GM21447 (cell line): Measurements from ENCODE around the gene LHFPL2.
"Not testable (repeated sequence)": the region's sequence is repeated elsewhere in the genome, so short reads cannot be mapped to it uniquely, and the experiment has no call there.

Source experiments
- ATAC-seq: cut with Tn5 transposase; IDR thresholded peaks from one replicate; pipeline ENCODE4 v1.9.1; 2021; ENCODE audit not compliant: unreplicated experiment

The LHFPL2 gene

DNA sequence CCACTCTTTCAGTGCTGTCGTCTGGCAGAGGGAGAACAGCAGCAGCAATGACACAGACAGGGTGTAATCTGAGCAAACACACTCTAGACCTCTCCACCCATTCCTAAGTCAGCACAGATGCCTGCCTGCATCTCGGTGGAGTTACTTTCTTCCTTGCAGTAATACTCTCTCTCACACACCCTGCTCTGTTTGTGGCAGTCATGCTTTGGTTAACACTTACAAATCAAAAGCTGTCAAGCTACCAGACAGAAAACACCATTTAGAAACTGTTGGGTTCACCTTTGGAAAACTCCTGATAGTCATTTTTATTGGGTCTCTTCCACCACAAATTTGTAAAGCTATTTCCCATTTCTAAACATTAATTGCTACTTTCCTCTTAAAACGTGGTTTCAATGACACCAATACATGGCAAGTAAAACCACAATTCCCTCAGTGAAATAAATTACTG, 27.3 kb downstream of the LHFPL2 start:
- no peak for ATAC-seq

DNA sequence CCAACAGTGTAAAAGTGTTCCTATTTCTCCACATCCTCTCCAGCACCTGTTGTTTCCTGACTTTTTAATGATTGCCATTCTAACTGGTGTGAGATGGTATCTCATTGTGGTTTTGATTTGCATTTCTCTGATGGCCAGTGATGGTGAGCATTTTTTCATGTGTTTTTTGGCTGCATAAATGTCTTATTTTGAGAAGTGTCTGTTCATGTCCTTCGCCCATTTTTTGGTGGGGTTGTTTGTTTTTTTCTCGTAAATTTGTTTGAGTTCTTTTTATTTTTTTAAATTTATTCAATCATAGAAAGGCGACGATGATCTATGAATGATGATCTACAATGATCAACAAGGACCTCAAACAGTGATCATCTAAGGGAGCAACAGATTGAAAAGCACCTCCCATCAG, 28.5 kb downstream of the LHFPL2 start:
- not testable (repeated sequence) for ATAC-seq

DNA sequence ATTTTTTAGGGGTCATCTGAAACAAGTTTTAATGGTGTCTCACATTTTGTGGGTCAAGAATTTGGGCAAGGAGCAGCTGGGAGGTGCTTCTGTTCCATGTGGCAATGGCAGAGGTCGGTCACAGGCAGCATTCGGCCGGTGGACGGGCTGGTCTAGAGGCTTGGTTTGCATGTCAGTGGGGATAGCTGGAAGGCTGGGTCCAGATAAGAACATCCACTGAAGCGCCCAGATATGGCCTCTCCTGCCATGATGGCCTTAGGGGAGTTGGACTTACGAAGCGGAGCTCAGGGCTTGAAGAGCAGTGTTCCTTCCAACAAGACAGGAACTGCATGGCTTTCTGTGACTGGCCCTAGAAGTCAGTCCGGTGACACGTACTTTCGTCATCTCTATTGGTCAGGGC, 30.3 kb downstream of the LHFPL2 start:
- ATAC-seq: no peak

DNA sequence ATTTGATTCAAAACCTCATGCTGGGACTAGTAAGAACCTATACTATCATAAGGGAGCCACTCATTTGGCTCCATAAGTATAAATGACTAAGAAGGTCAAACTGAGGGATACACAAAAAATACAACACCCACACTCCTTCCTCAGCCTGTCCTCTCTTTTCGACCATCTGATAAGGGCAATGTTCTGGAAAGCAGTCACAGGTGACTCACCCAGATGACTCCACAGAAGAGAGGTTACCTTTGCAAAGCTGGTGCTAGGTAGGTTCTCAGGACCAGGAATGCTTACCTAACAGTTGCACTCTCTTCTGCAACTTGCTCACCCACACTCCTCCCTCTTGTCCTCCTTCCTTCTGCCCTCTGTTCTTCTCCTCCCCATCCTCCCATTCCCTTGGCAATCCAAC, 32.9 kb downstream of the LHFPL2 start:
- no peak for ATAC-seq

DNA sequence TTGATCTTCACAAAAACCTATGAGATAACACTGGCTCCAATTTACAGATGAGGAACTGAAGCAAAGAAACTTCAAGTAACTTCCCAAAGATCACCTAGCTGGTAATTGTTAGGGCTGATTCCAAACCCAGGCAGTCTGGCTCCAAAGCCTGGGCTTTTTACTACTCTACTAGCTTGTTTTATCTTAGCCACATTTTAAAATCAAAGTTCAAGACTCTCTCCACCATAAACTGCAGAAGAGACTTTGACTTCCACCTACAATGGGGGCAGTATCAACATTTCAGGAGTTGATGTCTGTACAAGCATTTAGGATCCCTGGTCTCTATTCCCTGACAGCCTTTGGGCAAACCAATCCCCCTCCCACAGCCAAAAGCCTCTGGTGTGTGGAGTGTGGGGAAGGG, 33.8 kb downstream of the LHFPL2 start:
- ATAC-seq: no peak

DNA sequence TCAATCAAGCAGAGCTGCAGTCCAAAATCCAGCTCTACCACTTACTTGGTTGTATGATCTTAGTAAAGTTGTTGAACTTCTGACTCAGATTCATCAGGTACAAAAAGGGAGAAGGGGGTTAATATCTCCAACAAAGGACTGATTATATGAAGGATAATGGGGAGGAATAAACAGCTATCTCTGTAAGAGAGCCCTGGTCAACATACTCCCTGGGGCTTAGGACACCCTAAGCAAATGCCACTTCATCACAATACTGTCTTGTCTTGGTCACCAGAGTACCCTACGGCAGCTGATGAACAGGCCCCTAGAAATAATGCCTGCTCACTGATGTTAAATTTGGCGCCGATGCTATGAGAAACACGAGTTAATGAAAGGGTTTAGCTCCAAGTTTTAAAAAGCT, 34.8 kb downstream of the LHFPL2 start:
- no peak for ATAC-seq

DNA sequence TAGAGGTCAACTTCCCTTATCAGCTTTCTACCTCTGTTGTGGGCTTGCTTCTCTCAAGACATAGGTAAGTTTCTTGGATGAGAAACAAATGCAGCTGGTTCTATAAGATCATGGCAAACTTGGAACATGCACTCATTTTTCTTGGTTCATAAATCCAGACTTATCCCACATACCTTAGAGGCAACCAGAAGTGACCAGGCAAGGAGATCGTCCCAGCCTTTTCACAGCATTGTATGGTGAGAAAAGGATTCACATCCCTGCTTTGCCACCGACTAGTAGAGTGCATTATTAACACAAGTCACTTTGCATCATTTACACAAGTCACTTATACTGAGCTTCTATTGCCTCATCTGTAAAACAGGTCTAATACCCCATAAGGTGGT, 35.4 kb downstream of the LHFPL2 start:
- ATAC-seq: no peak

DNA sequence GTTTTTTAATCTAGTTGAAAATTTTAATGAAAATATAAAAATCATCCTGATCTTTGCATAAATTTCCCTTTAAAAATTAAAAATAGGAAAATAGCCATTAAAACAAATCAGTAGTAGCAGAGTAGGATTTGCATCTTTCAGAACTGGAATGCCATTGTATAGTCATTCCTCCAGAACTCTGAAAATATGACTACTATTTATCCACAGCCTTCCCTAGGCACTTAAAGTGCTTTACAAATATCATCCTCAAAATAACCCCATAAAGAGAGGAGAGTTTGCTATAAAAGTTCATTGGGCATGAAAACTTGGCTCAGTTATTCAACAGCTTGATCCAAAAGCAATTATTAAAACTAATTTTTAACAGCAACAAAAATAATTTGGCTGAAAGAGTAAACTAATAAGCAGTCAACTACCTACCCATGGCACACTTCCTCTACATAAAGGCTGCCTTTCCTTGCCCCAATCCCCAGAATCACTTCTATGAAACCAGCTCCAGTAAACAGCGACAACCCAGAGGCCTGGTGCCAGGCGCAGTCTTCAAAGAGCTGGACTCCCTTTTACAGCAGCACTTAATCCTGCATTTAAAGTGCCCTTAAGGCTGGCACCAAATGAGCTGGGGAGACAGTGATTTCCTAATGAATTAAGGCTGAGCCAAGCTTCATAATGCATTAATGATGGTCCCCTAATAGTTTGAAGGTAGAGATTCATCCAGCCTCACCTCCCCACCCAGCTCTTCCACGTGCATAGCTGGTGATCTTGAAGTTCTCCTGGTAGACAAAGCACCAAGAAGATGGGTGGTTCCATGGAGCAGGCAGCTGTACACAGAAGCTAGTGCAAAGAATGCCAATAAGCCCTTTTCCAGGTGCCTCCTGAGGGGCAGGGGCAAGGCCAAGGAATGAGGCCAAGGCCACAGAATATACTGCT, 36.1 kb downstream of the LHFPL2 start:
- no peak for ATAC-seq

DNA sequence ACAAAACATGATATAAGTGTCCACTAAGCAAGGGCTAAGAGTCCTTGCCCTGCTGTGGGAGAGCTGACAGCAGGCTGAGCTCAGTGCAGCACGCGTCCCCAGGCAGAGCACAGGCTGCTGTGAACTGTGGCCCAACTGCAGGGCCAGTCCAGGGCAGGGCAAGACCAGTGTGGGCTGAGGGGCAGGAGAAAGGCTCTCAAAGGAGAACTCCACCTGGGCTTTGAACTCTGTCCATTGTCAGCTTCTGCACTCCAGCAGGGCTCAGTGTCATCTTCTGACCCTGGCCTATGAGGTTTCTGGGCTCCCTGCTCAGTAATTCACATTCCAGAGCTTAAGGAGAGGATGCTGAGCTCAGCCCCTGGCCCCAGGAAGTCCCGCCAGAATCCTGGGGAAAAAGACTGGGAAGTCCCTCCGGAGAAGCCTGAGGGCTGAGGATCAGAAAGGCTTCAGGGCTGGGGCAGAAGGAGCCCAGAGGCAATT, 37.4 kb downstream of the LHFPL2 start:
- no peak for ATAC-seq

DNA sequence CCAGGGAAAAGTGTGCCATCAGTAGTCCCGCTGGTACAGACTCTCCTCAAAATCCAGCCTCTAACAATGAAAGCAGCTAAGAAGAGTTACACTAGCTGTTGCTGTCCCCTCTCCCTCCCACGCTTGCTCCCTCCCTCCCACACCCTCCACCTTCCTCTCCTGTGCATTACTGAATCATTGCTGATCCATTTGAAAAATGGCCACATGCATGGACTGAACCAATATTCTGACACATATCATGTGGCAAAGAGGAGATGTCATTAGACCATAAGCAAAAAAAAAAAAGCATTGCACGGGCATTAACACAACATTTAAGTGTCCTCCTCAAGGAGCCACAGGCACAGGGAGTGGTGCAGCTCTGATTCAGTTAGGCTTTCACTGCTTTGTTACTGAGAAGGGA, 37.9 kb downstream of the LHFPL2 start:
- no peak for ATAC-seq

DNA sequence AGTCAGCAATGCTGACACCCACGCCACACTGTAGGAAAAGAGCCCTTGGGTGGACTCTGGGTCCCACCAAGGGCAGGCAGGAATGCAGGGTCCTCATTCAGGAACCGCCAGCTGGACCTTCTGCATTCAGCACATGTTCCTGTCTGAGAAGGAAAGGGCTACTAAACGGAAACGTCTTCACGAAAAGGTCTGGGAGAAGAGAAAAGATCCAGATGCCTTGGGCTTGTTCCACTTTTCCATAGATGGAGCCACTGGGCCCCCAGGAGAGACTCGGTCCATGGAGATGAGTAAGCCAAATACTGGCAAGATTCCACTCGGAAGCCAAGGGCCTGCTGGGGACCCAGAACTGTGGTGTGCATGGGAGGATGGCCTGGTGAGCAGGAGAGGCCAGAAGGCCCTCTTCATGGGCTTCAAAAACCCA, 38.4 kb downstream of the LHFPL2 start:
- no peak for ATAC-seq

DNA sequence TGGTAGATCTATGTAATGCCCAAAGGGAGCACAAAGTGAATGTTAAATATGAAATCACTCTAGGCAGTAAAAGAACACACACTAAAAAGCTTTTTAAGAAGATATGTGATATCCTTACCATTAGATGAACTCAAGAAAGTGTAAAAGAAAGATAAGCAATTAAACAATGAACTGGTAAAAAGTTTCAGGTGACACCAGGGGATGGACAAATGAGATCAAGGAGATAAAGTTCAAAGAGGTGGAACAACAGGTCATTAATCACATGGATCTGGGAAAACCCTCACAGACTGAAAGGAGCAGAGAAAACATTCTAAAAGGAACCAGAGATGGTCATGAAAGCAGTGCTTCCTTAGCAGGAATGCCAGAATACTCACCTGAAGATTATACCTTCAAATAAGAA, 40.7 kb downstream of the LHFPL2 start:
- ATAC-seq: no peak

DNA sequence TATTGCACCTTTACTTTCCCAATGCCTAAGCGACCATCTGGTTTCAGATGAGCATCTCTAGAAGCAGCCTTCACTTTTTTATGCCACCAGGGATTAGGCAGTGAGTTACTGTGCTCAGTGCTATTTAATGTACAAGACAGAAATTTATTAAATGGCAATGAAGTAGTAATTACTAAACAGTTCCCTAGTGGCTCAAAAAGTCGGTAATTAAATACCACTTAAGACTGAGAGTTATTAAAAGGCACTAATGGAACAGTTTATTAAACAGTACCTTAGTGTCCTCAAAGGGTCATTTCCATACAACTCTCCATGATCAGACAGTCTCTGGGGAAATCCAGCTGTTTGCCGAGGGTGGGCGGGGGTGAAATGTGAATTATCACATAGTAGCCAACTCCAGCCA, 42.3 kb downstream of the LHFPL2 start:
- ATAC-seq: no peak

DNA sequence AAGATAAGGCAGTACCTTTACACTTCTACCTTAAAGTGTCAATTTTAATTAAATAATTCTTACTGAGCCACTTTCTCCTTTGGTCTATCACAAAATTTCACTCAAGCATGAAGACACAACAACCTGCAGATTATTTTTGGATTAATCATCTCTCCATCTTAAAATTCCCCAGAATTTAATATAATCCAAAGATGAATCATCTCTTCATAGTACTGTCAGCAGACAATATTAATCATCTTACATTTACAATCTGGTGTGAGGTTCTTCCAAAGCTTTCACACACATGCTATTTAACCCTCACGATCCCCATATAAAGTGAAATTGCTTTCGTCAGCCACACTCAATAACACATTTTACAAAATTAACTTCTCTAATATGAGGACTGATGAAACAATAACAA, 43.0 kb downstream of the LHFPL2 start:
- no peak for ATAC-seq

DNA sequence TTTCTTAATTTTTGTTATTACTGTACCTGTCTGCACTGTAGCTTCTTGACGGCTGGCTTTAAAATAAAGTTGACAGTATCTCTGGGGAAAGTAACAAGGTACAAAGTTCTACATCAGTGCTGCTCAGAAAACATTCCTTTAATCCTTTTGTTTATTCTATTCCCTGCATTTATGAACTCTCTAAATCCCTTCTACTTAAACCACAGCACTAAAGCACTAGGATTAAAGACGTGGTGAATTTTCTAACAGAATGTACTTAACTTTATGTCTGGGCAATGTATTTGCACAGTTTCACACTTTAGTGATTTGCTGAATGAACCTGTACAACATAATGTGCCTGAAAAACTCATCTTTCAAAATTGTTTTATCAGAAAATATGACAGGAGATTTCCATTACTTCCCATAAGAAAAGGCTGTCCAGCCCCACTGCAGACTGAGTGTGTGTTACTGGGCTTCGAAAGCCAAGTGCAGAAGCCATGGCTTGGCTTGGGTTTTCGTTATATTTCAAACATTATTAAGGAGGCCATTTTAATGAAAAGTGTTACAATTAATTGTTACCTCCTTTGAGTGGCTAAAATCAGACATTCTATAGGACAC, 43.8 kb downstream of the LHFPL2 start:
- no peak for ATAC-seq

DNA sequence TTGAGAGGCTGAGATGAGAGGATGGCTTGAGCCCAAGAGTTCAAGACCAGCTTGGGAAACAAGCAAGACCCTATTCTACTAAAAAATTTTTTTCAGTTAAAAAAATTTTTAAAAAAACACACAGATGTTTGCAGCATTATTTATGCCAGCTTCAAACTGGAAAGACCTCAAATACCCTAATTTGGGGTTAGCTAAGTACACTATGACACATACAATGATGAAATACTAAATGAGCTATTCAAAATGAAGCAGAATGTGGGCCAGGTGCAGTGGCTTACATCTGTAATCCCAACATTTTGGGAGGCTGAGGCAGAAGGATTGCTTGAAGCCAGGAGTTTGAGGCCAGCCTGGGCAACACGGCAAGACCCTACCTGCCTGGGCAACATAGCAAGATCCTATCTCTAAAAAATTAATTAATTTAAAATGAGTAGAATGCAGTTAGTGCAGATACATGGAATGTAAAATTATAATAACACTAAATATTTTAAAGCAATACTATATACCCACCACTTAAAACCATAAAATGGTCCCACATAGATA, 44.9 kb downstream of the LHFPL2 start:
- ATAC-seq: no peak

DNA sequence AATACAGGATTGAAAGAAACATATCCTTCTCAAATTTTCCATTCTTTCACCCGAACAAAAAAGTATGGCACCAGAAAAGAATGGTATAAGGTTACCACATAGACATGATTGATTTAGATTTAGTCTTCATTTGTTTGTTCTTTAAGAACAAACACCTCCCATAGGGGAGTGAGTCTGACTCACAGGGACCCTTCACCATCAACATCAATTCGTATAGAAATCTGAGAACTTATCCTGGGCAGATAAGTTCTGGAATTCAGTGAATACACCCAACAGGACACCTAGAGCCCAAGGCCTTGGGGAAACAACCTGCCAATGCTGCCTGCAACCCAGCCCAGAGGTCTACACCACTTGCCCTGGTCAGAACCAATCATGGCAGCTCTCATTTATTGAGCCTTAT, 46.2 kb downstream of the LHFPL2 start:
- no peak for ATAC-seq

DNA sequence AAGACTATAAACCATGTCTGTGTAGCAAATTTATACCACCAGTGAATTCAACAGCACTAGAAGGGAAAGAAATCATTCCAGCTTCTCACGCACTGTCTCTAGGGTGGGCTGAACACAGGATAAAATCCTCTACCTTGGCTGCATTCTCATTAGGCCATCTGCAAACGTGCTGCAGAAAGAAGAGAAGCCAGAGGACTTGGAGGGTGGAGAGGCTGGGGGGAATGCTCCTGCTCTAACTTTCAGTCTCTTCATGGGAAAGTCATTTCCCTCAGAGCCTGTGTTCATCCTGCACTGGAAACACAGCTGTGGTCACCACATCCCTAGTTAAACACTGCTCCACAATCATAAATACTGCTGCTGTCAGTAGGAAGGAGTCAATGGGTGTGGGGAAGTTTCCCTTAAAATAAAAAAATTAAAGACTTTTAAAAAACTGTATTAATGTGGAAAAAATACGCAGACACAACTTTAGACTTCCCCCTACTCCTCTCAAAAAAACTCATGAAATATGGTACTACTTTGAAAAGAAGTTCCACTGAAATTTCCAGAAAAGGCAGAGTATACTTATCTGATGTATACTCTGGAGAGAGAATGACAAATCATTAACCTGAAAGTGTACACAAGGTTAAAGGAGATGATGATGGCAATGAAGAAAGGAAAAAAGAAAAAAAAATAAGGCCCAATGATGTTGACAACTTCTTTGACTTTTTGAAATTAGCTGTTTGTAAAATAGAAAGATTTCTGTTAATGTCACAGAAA, 46.8 kb downstream of the LHFPL2 start:
- no peak for ATAC-seq

DNA sequence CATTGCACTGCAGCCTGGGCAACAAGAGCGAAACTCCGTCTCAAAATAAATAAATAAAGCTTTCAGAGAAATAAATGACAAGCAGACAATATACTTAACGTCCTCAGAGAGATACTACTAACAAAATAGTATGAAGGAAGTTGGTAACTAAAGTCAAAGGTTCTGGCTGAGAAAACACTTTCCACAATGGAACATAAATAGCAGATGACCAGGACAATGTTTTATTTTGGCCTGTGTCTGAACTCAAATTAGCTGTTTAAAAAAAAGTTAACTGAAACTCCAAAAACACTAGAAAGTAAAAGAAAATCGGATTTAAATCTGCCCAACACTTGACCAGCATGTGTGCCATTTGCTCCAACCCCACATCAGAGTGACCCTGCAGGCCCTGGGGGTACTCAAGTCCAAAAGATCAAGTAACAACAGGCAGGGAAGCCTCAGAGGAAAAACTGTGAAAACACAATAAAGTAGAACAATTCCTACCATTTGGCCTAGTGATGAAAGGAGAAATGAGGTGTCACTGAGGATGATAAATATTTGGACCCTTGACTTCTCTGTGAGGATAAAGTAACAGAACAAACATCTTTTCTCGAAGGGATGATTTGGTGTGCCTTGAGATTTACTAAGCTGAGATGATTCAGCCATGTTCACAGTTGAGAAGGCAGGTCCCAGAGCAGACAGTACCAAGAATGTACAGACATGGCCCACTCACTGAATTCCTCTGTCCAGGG, 47.7 kb downstream of the LHFPL2 start:
- no peak for ATAC-seq

DNA sequence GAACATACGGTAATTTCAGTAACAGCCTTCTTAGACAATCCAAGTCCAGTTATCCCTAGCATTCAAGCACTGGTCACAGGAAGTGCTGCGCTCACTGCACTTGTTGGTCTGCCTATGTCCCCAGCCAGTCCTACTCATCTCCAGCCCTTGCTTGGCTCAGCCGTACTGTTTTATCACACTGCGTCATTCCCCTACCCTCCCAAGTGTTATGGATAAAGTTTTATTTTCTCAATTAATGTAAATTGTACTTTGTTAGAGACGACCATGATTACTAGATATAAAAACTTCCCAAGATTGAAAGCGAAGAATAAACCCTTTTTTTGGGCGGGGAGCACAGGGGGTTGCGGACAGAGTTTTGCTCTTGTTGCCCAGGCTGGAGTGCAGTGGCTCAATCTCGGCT, 49.6 kb downstream of the LHFPL2 start:
- no peak for ATAC-seq

DNA sequence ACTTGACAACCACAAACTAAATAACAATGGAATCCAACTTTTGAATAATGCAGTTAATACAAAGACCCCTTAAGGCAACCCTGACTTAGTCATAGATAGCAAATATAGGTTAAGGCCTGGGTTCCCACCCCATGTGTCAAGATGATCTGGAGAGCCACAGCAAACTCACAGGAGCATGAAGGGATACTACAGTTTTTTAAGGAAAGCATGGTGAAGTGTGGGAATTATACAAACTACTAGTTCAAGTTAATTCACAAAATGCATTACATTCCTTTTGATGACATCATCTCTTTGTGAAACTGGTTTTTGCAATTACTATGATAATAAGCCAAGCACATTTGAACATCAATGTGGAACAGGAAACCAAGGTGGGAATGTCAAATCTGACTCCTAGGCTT, 50.6 kb downstream of the LHFPL2 start:
- ATAC-seq: no peak
